ENCODE data around the gene TP53RK.

Gene TP53RK

GRCh38 chr20:46705378-46705729 is 16.1 kb upstream of the TP53RK start:
- DNase-seq: no peak

DNA sequence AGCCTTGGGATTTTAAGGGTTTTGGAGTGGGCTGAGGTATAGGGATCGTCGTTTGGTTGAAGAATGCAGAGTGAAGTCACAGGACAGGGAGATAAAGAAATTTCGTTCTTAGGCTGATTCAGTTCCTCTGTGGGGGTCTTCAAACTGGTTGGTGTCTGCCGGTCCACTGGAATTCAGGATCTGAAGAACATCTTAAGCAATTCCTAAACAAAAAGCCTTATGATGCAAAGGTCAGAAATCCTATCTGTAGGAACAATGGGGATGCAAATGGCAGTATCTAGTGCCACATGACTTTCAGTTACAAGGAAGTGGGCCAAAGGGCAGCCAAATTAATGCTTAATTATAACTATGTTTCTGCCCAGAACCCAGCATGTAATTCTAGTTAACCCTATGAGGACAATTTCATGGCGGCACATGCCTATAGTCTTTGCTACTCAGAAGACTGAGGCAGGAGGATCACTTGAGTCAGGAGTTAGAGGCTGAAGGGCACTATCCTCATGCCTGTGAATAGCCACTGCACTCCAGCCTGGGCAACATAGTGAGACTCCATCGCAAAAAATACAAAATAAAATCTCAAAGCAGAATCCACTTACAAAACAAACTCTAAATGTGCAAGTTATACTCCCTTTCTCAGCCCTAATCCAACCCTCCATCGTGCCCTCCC is 15.6 kb upstream of the TP53RK start:
- no peak for DNase-seq

- DNase-seq: no peak
Observed at GRCh38 chr20:46703435-46703834, 14.2 kb upstream of the TP53RK start.

- no peak for DNase-seq
Observed at GRCh38 chr20:46702447-46703203, 13.4 kb upstream of the TP53RK start.

GRCh38 chr20:46701986-46702385 is 12.7 kb upstream of the TP53RK start:
- DNase-seq: no peak

GRCh38 chr20:46701556-46701955 is 12.3 kb upstream of the TP53RK start:
- DNase-seq: no peak

DNA sequence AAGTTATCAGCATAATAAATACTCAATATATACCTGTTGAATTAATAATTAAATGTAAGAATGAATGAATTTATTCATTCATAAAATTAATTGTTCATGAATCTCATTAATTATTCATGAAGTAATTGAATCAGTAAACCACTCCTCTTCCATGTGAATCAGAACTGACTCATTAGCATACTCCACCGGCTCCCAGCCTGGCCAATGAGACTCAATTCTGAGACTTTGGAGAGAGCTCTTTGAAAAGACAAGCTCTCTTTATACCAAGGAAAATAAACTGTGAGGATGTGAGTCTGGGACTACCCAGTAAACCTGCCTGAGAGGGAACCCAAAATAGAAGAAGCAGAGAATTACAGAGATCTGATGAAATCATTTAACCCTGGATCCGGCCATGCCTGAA is 11.8 kb upstream of the TP53RK start:
- no peak for DNase-seq

GRCh38 chr20:46700481-46700880 is 11.2 kb upstream of the TP53RK start:
- no peak for DNase-seq

DNA sequence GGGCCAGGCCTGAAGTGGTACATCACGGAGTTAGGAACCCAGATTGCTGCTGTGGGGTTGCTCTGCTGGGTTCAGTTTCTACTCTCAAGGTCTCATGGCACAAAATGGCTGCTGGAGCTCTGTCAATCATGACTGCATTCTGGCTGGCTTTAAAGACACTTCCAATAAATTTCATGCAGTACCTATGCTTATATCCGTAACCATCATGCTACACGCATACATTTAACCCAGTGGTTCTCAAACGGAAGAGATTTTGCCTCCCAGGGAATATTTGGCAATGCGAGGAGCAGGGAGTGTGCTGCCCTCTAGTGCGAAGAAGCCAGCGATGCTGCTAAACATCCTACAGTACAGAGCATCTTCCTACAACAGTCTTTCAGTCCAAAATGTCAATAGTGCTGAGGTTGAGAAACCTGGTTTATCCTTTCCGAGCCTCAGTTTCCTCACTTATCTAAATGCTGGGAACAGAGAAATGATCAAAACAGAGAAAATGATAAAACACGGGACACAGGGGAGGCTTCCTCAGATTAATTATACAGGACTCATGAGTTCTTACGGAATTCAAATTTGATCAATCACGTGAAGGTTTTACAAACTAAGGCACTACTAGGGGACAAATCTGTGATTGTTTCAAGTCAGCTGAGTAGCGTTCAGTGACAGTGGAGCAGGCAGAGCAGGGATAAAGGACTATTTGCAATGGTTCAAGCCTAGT is 10.6 kb upstream of the TP53RK start:
- DNase-seq: no peak

DNA sequence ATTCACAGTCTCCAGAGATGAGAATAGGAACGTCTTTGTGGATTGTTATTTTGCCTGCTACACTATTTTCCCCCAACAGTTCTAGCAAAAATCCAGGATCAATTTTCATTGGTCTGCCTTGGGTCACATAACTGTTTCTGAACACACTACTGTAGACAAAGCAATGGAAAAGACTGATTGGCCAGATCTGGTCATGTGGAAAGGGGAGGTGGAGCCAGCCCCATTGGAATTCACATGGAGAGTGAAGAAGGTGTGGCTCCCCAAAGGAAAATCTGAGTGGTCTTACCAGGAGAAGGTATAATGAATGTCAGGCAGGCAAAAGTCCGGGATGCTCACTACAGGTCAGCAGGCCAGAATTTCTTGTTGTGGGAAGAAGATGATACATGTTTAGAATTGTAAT is 9.5 kb upstream of the TP53RK start:
- no peak for DNase-seq

GRCh38 chr20:46696791-46697279 is 7.6 kb upstream of the TP53RK start:
- DNase-seq: no peak

- DNase-seq: no peak
Observed at GRCh38 chr20:46695892-46696291, 6.6 kb upstream of the TP53RK start.

DNA sequence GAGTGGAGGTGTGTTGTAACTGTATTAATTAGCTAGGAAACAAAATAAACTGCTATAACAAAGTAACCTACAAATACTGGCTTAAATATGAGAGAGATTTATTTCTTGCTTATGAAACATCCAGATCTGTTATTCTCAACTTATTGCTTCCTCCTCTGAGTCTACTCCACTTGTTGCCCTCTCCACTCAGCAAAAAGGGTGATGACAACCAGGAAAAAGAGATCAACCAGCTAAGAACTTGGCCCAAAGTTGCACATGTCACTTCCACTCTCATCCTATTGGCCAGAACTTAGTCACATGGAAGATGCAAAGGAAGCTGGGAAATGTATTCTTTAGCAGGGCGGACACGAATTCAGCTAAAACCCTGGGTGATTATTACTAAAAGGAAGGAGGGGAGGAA is 5.2 kb upstream of the TP53RK start:
- DNase-seq: no peak

DNA sequence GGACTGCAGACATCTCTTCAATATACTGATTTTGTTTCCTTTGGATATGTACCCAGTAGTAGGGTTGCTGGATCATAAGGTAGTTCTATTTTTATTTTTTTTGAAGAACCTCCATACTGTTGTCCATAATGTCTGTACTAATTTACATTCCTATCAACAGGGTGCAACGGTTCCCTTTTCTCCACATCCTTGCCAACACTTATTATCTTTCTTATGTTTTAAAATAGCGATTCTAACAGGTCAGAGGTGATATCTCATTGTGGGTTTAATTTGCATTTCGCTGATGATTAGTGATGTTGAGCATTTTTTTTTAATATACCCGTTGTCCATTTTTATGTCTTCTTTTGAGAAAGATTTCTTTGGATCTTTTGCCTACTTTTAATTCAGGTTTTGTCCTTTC is 2.0 kb upstream of the TP53RK start:
- no peak for DNase-seq

DNA sequence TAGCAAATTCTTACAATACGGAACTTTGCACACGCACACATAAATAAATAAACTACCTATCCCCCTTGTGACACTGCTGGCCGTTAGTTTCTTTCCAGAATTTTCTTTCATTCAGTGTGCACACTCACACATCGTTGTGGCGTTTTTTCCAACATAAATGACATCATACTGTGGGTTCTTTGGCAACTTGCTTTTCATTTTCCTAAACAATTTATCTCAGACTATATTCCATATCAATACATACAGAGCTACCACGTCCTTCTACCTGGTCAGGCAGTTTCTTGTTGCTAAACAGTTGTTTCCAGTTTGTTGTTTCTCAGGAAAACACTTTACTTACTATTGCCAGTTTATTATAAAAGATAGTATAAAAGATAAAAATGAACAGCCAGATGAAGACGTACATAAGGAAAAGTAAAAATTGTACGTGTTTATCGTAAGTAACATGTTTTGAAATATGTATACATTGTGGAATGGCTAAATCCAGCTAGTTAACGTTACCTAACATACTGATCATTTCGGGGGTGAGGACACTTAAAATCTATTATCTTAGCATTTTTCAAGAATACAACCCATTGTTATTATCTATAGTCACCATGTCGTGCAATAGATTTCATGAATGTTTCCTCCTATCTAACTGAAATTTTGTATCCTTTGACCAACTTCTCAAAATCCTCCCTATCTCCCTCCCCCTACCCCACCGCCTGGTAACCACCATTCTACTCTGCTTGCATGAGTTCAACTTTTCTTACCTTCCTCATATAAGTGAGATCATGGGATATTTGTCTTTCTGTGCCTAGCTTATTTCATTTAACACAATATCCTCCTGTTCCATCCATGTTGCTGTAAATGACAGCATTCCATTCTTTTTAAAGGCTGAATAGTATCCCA is 1.2 kb upstream of the TP53RK start:
- DNase-seq: no peak

GRCh38 chr20:46689754-46690085 is 476 bp upstream of the TP53RK start:
- DNase-seq: no peak

- no peak for DNase-seq
Observed at GRCh38 chr20:46688151-46689081, 828 bp downstream of the TP53RK start.

DNA sequence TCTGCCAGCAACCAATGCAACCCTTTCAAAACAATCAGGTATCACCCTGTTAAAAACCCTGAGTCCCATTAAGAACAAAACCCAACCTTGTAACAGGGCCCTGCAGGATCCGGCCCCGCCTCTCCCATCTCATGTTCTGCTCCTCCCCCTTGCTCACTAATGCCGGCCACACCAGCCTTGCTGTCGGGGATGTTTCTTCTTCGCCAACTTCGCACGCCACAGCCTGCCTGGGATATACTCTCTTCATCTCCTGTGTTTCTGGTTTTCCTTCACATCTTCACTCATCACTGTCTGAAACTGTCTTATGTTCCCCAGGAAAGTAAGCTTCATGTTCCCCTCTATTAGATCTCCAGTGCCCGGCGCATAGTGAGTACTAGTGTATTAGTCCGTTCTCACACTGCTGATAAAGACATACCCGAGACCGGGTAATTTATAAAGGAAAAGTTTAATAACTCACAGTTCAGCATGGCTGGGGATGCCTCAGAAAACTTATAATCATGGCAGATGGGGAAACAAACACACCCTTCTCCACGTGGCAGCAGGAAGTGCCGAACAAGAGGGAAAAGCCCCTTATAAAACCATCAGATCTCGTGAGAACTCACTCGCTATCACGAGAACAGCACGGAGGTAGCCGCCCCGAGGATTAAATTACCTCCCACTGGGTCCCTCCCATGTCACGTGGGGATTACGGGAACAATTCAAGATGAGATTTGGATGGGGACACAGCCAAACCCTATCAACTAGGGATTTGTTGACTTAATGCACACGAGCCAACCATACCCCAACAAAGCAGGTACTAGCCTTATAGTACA is 5.1 kb downstream of the TP53RK start:
- DNase-seq: no peak

GRCh38 chr20:46683668-46683938 is 5.6 kb downstream of the TP53RK start:
- DNase-seq: no peak

DNA sequence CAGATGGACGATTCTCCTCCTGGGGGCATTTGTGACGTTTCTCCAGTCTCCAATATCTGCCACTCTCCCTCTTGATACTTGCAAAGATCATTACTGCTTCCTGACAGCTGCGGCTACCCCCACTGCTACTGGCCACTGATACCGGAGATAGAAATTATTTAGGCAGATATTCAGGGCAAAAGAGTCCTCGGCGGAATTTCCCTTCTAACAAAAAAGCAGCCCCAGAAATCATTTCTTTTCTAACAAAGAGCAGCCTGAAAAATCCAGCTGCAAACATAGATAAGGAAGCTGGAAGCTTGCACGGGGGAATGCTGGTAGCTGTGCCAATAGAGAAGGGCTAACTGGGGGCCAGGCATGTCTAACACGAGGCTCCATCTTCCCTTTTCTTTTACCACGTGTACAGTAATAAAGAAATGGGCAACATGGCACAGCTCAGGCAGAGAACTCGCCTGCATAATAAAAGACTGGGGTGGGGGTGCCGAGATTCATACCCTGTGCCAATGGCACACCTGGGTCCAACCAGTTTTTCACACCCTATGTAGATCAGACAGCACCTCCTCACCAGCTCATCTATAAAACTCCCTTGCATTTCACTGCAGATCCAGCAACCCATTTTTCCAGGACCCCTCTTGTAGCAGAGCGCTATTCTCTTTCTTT is 6.1 kb downstream of the TP53RK start:
- no peak for DNase-seq
